ENCODE measurements around the gene NUDT3.

GRCh38 chr6:34240329-34241248 lies 151.9 kb downstream of the NUDT3 start:
- no peak for TF ChIP-seq CTCF (IDR thresholded peaks at IDR 0.05)
- no peak for TF ChIP-seq YY1 (IDR thresholded peaks at IDR 0.05; ENCODE audit: low read depth)
- TF ChIP-seq ZBTB33 (IDR thresholded peaks at IDR 0.05; ENCODE audit: borderline replicate concordance, low read depth) = no peak
- TF ChIP-seq EZH2phosphoT487 (IDR thresholded peaks at IDR 0.05; ENCODE audit: borderline replicate concordance, low read depth) = no peak
- TF ChIP-seq SMC3 (IDR thresholded peaks at IDR 0.05; ENCODE audit: low read depth, low read length) = no peak
- no peak for TF ChIP-seq POLR2AphosphoS5 (IDR thresholded peaks at IDR 0.05; ENCODE audit: low read depth, low read length)
- TF ChIP-seq GABPA (IDR thresholded peaks at IDR 0.05; ENCODE audit: low read depth) = no peak
- TF ChIP-seq IRF3 (IDR thresholded peaks at IDR 0.05; ENCODE audit: low read depth, low read length) = no peak
- no peak for TF ChIP-seq MXI1 (IDR thresholded peaks at IDR 0.05; ENCODE audit: low read depth, low read length)
- TF ChIP-seq EP300 (IDR thresholded peaks at IDR 0.05; ENCODE audit: borderline replicate concordance in 1 of 2, low read depth in 1 of 2, low read length in 1 of 2) = no peak
- no peak for TF ChIP-seq SIN3A (IDR thresholded peaks at IDR 0.05; ENCODE audit: borderline replicate concordance, low read depth, low read length)
- TF ChIP-seq USF1 (IDR thresholded peaks at IDR 0.05; ENCODE audit: borderline replicate concordance, low read depth) = no peak
- no peak for TF ChIP-seq MEF2A (IDR thresholded peaks at IDR 0.05; ENCODE audit: borderline replicate concordance, low read depth)
- TF ChIP-seq CHD2 (IDR thresholded peaks at IDR 0.05; ENCODE audit: low read length, partially characterized antibody) = no peak
